Parathyroid adenoma (tissue), 2 donors: ENCODE data around the gene CACNA1C.

Experiments
- H2AFZ ChIP-seq: fragments of 300-600 bp; sonication (generic); one replicate; pipeline ENCODE4 v1.7.0; 2017; ENCODE audit warnings: antibody characterized with exemption, mild to moderate bottlenecking
- H3K27ac ChIP-seq: fragments of 300-600 bp; sonication (generic); one replicate; pipeline ENCODE4 v1.7.0; 2017
- H3K27me3 ChIP-seq: fragments of 300-600 bp; sonication (generic); one replicate; pipeline ENCODE4 v1.7.0; 2017; ENCODE audit warnings: low read length; ENCODE audit not compliant: control insufficient read depth, insufficient read depth
- H3K36me3 ChIP-seq: fragments of 300-600 bp; sonication (generic); one replicate; pipeline ENCODE4 v1.7.0; 2017; ENCODE audit warnings: low read length; ENCODE audit not compliant: control insufficient read depth, insufficient read depth
- H3K4me1 ChIP-seq: fragments of 300-600 bp; sonication (generic); one replicate; pipeline ENCODE4 v1.7.0; 2017; ENCODE audit warnings: control low read depth
- H3K4me2 ChIP-seq: fragments of 300-600 bp; sonication (generic); one replicate; pipeline ENCODE4 v1.7.0; 2017; ENCODE audit warnings: low read length
- H3K4me3 ChIP-seq: fragments of 300-600 bp; sonication (generic); one replicate; pipeline ENCODE4 v1.7.0; 2017; ENCODE audit warnings: low read depth, low read length
- H3K79me2 ChIP-seq: fragments of 300-600 bp; sonication (generic); one replicate; pipeline ENCODE4 v1.7.0; 2017; ENCODE audit warnings: control low read depth
- H3K9ac ChIP-seq: fragments of 300-600 bp; sonication (generic); one replicate; pipeline ENCODE4 v1.7.0; 2017; ENCODE audit warnings: mild to moderate bottlenecking
- H3K9me3 ChIP-seq: fragments of 300-600 bp; sonication (generic); one replicate; pipeline ENCODE4 v1.7.0; 2017; ENCODE audit warnings: low read length; ENCODE audit not compliant: control insufficient read depth
- CTCF ChIP-seq: fragments of 300-600 bp; sonication (generic); IDR thresholded peaks from one replicate; pipeline ENCODE4 v1.7.0; 2017; ENCODE audit warnings: antibody characterized with exemption, mild to moderate bottlenecking
- donor health status: primary hyperparathyroidism.

CACNA1C gene

GRCh38 chr12:2224961-2225360, 172.2 kb downstream of the CACNA1C start:
- Histone ChIP-seq H3K9me3 (no peaks in the 10 kb centered on the region), H3K4me2 (no peak overlapping the region)
- TF ChIP-seq CTCF: no peak

DNA sequence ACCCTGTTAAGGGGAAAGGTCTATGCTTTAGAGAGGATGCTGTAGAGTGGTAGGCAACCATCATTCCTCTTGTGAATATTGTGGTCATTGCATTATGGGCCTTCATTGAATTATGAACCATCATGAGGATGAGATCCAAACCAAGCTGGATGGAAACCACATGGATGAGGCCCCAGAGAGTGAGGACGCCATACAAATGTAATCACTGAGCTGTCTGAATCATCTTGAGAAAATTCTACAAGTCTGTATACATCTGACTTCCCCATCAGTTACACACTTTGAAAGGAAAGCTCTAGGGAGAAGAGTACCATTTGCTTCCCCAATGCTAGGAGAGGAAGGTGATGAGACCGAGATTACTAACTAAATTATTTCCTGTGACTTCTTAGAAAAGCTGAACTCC, 172.9 kb downstream of the CACNA1C start:
- Histone ChIP-seq H3K4me3 (no peak overlapping the region), H3K27ac (no peak overlapping the region), H3K4me1 (no peaks in the 10 kb centered on the region), H3K79me2 (no peaks in the 10 kb centered on the region), H2AFZ (no peak overlapping the region), H3K36me3 (no peaks in the 10 kb centered on the region), H3K27me3 (no peaks in the 10 kb centered on the region), H3K4me2 (no peak overlapping the region), H3K9ac (no peak overlapping the region), H3K9me3 (no peaks in the 10 kb centered on the region)
- no peak for TF ChIP-seq CTCF

More at GRCh38 chr12:2224961-2225360, 172.2 kb downstream of the CACNA1C start:
- H2AFZ ChIP-seq: no peak overlapping the region
- no peaks in the 10 kb centered on the region for H3K79me2 ChIP-seq
- no peak overlapping the region for H3K4me3 ChIP-seq
- H3K27ac ChIP-seq: no peak overlapping the region
- no peaks in the 10 kb centered on the region for H3K36me3 ChIP-seq
- no peak overlapping the region for H3K9ac ChIP-seq
- H3K27me3 ChIP-seq: no peaks in the 10 kb centered on the region
- H3K4me1 ChIP-seq: no peaks in the 10 kb centered on the region

- no peaks in the 10 kb centered on the region for H3K36me3 ChIP-seq
- no peak overlapping the region for H3K4me3 ChIP-seq
- no peaks in the 10 kb centered on the region for H3K79me2 ChIP-seq
- no peaks in the 10 kb centered on the region for H3K27me3 ChIP-seq
- no peaks in the 10 kb centered on the region for H3K4me1 ChIP-seq
- H3K9me3 ChIP-seq: no peaks in the 10 kb centered on the region
- no peak overlapping the region for H3K9ac ChIP-seq
- H3K27ac ChIP-seq: no peak overlapping the region
- no peak overlapping the region for H2AFZ ChIP-seq
- no peak for TF ChIP-seq CTCF
- H3K4me2 ChIP-seq: no peak overlapping the region
Measured at GRCh38 chr12:2226641-2227040, 173.9 kb downstream of the CACNA1C start.

GRCh38 chr12:2227360-2227759, 174.6 kb downstream of the CACNA1C start:
- no peak overlapping the region for H3K4me3 ChIP-seq
- H3K4me1 ChIP-seq: no peaks in the 10 kb centered on the region
- no peaks in the 10 kb centered on the region for H3K9me3 ChIP-seq
- H2AFZ ChIP-seq: no peak overlapping the region
- H3K4me2 ChIP-seq: no peak overlapping the region
- no peak overlapping the region for H3K27ac ChIP-seq
- H3K9ac ChIP-seq: no peak overlapping the region
- no peaks in the 10 kb centered on the region for H3K27me3 ChIP-seq
- H3K79me2 ChIP-seq: no peaks in the 10 kb centered on the region
- TF ChIP-seq CTCF: no peak
- H3K36me3 ChIP-seq: no peaks in the 10 kb centered on the region

- H3K27me3 ChIP-seq: no peaks in the 10 kb centered on the region
- TF ChIP-seq CTCF: no peak
- no peaks in the 10 kb centered on the region for H3K4me1 ChIP-seq
- H3K36me3 ChIP-seq: no peaks in the 10 kb centered on the region
- no peaks in the 10 kb centered on the region for H3K79me2 ChIP-seq
- no peak overlapping the region for H2AFZ ChIP-seq
- no peak overlapping the region for H3K27ac ChIP-seq
- no peak overlapping the region for H3K9ac ChIP-seq
- no peaks in the 10 kb centered on the region for H3K9me3 ChIP-seq
- H3K4me2 ChIP-seq: no peak overlapping the region
- H3K4me3 ChIP-seq: no peak overlapping the region
Measured at GRCh38 chr12:2228535-2228934, 175.7 kb downstream of the CACNA1C start.
